Dendritic cell treated with granulocyte-macrophage colony-stimulating factor and Interleukin-4, amounts not matched to agents 40 ng/mL and 50 ng/mL, for 4 days (primary cell): ENCODE results near the gene ARHGAP18.

Experiments used
- H3K27ac Mint-ChIP-seq: one replicate; pipeline ENCODE4 v1.8.0; 2022; ENCODE audit warnings: mild to moderate bottlenecking, mixed read lengths
- H3K27me3 Mint-ChIP-seq: one replicate; pipeline ENCODE4 v1.8.0; 2022; ENCODE audit warnings: mild to moderate bottlenecking, mixed read lengths
- H3K36me3 Mint-ChIP-seq: one replicate; pipeline ENCODE4 v1.8.0; 2022; ENCODE audit warnings: low read depth, mixed read lengths
- H3K4me1 Mint-ChIP-seq: one replicate; pipeline ENCODE4 v1.8.0; 2022; ENCODE audit warnings: low read depth, mixed read lengths
- H3K4me3 Mint-ChIP-seq: one replicate; pipeline ENCODE4 v1.8.0; 2022; ENCODE audit warnings: mild to moderate bottlenecking, moderate library complexity, mixed read lengths
- H3K9me3 Mint-ChIP-seq: one replicate; pipeline ENCODE4 v1.8.0; 2022; ENCODE audit warnings: mixed read lengths
- intact Hi-C: fragments of 100-400 bp; cut with micrococcal nuclease; formaldehyde crosslinking; loops from one replicate; pipeline ENCODE4 v1.15.0; 2022

The ARHGAP18 gene

GRCh38 chr6:129633529-129633928 lies 76.4 kb downstream of the ARHGAP18 start:
- intact Hi-C loops: no loop called here
- H3K36me3 Mint-ChIP-seq: peaks cover 100% of the 10 kb centered on the region

GRCh38 chr6:129632172-129632613 lies 77.8 kb downstream of the ARHGAP18 start:
- peaks cover 100% of the 10 kb centered on the region for H3K36me3 Mint-ChIP-seq
- no peaks in the 10 kb centered on the region for H3K27me3 Mint-ChIP-seq
- intact Hi-C loops: no loop called here
- H3K4me3 Mint-ChIP-seq: no peak overlapping the region
- H3K4me1 Mint-ChIP-seq: peaks cover 43% of the 10 kb centered on the region
- no peaks in the 10 kb centered on the region for H3K9me3 Mint-ChIP-seq
- H3K27ac Mint-ChIP-seq: peak overlapping the region; percentile 51

More at GRCh38 chr6:129633529-129633928, 76.4 kb downstream of the ARHGAP18 start:
- no peaks in the 10 kb centered on the region for H3K27me3 Mint-ChIP-seq
- no peaks in the 10 kb centered on the region for H3K9me3 Mint-ChIP-seq
- H3K27ac Mint-ChIP-seq: no peak overlapping the region
- H3K4me3 Mint-ChIP-seq: no peak overlapping the region
- peaks cover 52% of the 10 kb centered on the region for H3K4me1 Mint-ChIP-seq

DNA sequence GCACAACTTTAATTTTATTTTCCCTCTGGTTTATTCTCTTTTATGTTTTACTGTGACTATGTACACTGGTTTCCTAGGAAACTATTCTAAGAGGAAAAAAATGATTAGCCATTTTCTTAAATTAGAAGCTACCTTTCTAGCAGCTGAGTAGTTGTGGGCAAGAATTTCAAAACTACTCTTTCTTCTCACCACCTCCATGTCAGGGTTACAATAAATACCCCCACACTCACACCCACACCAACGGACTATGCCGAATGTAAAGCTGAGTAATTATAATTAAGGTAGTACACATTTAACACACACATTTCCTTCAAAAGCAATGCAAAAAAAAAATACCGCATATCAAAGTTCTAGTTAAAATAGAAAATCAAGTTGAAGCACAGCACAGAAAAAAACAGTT lies 78.9 kb downstream of the ARHGAP18 start:
- Mint-ChIP-seq H3K27ac (no peak overlapping the region), H3K36me3 (peaks cover 95% of the 10 kb centered on the region), H3K4me3 (no peak overlapping the region)

GRCh38 chr6:129630596-129630995 lies 79.4 kb downstream of the ARHGAP18 start:
- Mint-ChIP-seq H3K4me3 (no peak overlapping the region), H3K27me3 (no peaks in the 10 kb centered on the region), H3K27ac (no peak overlapping the region), H3K36me3 (peaks cover 95% of the 10 kb centered on the region), H3K9me3 (no peaks in the 10 kb centered on the region), H3K4me1 (peaks cover 33% of the 10 kb centered on the region)
- intact Hi-C loops: no loop called here

More for the DNA sequence above, 78.9 kb downstream of the ARHGAP18 start:
- H3K4me1 Mint-ChIP-seq: peaks cover 36% of the 10 kb centered on the region
- H3K9me3 Mint-ChIP-seq: no peaks in the 10 kb centered on the region
- intact Hi-C loops: no loop called here
- H3K27me3 Mint-ChIP-seq: no peaks in the 10 kb centered on the region

- Mint-ChIP-seq H3K27ac (no peak overlapping the region), H3K27me3 (no peaks in the 10 kb centered on the region), H3K9me3 (no peaks in the 10 kb centered on the region), H3K36me3 (peaks cover 86% of the 10 kb centered on the region), H3K4me3 (no peak overlapping the region), H3K4me1 (peaks cover 26% of the 10 kb centered on the region)
- intact Hi-C loops: no loop called here
Observed at GRCh38 chr6:129628101-129628815, 81.7 kb downstream of the ARHGAP18 start.

- H3K9me3 Mint-ChIP-seq: no peaks in the 10 kb centered on the region
- no peak overlapping the region for H3K27ac Mint-ChIP-seq
- H3K4me3 Mint-ChIP-seq: no peak overlapping the region
- peaks cover 83% of the 10 kb centered on the region for H3K36me3 Mint-ChIP-seq
- H3K27me3 Mint-ChIP-seq: no peaks in the 10 kb centered on the region
- peaks cover 23% of the 10 kb centered on the region for H3K4me1 Mint-ChIP-seq
- intact Hi-C loops: no loop called here
Observed at GRCh38 chr6:129624488-129624887, 85.5 kb downstream of the ARHGAP18 start.

DNA sequence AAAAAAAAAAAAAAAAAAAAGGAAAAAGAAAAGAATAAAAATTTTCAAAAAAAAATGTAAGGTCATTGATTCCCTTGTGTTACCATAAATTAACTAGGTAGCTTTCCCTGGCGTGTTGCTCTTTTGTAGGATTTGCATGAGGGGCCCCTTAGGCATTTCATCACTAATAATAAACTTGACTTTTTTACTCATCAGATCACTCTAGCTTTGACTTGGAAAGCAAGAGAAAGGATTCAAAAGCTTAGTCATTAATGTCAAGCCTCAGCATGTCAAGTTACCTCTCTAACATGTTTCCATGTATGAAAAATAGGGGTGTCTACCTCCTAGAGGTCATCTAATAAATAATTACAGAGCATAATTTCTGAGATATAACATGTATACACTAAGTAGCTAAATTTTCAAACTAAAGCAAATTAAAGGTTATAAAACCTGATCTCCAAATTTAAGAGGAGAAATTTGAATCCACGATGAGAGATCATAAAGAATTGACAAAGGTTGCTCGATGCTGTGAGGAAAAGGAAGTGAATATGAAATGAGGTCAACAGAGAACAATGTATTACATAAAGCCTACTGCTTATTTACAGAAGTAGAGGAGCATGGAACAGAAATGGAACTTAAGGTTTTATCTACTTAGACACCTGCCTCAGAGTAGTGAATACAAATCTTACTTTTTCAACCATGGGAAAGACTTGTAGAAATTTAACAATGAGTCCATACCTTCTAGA lies 86.8 kb downstream of the ARHGAP18 start:
- Mint-ChIP-seq H3K4me1 (peaks cover 27% of the 10 kb centered on the region), H3K27me3 (no peaks in the 10 kb centered on the region), H3K4me3 (no peak overlapping the region), H3K9me3 (no peaks in the 10 kb centered on the region), H3K36me3 (peaks cover 83% of the 10 kb centered on the region), H3K27ac (no peak overlapping the region)
- intact Hi-C loops: no loop called here

- Mint-ChIP-seq H3K27ac (no peak overlapping the region), H3K27me3 (no peaks in the 10 kb centered on the region), H3K9me3 (no peaks in the 10 kb centered on the region), H3K4me1 (peaks cover 21% of the 10 kb centered on the region), H3K4me3 (no peak overlapping the region), H3K36me3 (peaks cover 83% of the 10 kb centered on the region)
- intact Hi-C loops: no loop called here
Observed at GRCh38 chr6:129621252-129621651, 88.7 kb downstream of the ARHGAP18 start.

DNA sequence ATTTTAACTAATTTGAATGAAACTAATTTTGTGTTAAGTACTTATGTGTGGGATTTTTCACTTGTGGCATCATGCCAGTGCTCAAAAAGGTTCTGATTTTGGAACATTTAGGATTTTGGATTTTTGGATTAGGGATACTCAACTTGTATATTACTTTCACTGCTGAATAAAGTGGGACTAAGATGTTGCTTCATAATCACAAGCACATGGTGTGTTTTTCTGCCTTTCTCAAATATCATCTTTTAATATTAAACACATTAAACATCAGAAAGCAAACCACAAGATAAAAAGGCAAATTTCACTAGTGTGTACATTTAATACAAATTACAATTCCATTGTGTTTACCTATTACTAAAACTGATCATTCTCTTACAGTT lies 89.8 kb downstream of the ARHGAP18 start:
- H3K4me3 Mint-ChIP-seq: no peak overlapping the region
- H3K27me3 Mint-ChIP-seq: no peaks in the 10 kb centered on the region
- intact Hi-C loops: no loop called here
- H3K36me3 Mint-ChIP-seq: peaks cover 83% of the 10 kb centered on the region
- H3K27ac Mint-ChIP-seq: no peak overlapping the region
- H3K9me3 Mint-ChIP-seq: no peaks in the 10 kb centered on the region
- peaks cover 18% of the 10 kb centered on the region for H3K4me1 Mint-ChIP-seq

DNA sequence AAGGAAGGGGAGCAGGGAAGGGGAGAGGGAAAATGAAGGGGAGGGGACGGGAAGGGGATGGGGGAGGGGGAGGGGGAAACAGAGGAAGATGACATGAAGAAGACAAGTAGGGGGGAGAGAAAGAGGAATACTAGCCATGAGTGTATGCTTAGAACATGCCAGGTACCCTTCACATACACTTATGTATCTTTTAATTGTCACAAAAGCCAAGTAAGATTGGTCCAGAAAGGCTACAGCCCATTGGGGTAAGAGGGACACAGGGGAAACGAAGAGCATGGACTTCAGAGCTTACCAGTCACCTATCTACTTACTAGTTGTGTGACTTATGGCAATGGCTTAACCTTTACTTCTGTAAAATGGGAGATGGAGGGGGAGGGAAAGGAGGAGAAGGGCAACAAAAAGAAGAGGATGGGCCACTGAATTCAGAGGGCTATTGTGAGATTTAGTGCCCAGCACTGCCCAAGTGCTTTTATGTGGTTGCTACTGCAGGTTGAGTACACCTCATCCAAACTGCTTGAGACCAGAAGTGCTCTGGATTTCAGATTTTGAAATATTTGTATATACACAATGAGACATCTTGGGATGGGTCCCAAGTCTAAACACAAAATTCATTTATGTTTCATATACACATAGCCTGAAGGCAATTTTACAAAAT lies 90.3 kb downstream of the ARHGAP18 start:
- peaks cover 88% of the 10 kb centered on the region for H3K36me3 Mint-ChIP-seq
- H3K27me3 Mint-ChIP-seq: no peaks in the 10 kb centered on the region
- H3K4me1 Mint-ChIP-seq: peaks cover 18% of the 10 kb centered on the region
- intact Hi-C loops: no loop called here
- no peak overlapping the region for H3K4me3 Mint-ChIP-seq
- H3K9me3 Mint-ChIP-seq: no peaks in the 10 kb centered on the region
- peak overlapping the region; percentile 15 for H3K27ac Mint-ChIP-seq

DNA sequence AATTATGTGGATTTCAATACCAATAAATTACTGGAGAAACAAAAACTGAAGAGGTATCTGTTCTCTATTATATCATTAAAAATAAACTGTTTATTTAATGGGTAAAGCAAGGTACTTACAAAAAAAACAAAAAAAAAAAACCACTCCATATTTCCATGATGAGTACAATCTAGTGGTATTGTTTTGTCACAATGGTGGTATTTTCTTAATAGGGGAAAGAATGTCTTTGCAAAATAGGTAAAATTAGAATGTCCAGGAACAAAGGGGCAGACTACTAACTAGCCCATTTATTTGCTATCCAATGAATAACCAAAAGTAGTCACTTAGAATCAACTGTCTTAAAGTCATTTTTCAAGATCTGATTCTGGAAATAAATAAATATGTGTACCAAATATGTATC lies 92.0 kb downstream of the ARHGAP18 start:
- Mint-ChIP-seq H3K36me3 (peaks cover 76% of the 10 kb centered on the region), H3K4me1 (peaks cover 4% of the 10 kb centered on the region), H3K27ac (no peak overlapping the region), H3K27me3 (no peaks in the 10 kb centered on the region), H3K9me3 (no peaks in the 10 kb centered on the region), H3K4me3 (no peak overlapping the region)
- intact Hi-C loops: no loop called here

DNA sequence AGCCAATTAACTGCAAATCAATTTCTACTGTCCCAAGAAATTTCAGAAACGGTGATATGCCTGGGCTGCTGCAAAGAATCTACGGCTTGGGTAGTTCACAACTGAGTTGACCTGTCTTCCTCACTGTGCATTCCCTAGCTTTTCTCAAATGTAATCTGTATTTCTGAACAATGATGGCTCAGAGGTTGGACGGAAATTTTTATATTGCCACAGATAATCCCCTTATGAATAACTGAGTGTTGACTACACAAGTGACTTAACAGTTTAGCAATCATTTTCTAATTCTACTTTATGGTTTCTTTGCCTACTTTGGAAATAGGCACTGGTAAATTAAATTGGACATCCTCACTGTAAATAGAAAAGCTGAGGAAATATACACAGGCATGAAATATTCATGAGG lies 94.5 kb downstream of the ARHGAP18 start:
- Mint-ChIP-seq H3K4me1 (peaks cover 4% of the 10 kb centered on the region), H3K9me3 (no peaks in the 10 kb centered on the region), H3K4me3 (no peak overlapping the region), H3K27me3 (no peaks in the 10 kb centered on the region), H3K27ac (no peak overlapping the region), H3K36me3 (peaks cover 77% of the 10 kb centered on the region)
- intact Hi-C loops: no loop called here

GRCh38 chr6:129615020-129615419 lies 95.0 kb downstream of the ARHGAP18 start:
- no peak overlapping the region for H3K27ac Mint-ChIP-seq
- H3K36me3 Mint-ChIP-seq: peaks cover 78% of the 10 kb centered on the region

DNA sequence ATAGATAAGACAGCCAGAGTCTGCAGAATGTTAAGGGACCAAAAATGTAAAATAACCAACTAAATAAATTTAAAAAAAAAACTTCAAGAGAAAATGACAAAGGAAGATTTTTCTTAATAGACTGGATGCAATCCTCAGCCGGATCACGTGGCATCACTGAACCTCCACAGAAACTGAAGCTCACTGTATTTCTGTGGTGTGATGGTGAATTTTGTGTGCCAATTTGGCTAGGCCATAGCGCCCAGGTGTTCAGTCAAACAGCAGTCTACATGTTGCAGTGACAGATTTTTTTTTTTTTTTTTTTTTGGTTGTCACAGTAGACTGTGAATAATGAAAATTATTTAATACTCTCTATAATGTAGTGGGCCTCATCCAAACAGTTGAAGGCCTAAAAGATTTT lies 95.5 kb downstream of the ARHGAP18 start:
- intact Hi-C loops: no loop called here
- Mint-ChIP-seq H3K27me3 (no peaks in the 10 kb centered on the region), H3K36me3 (peaks cover 78% of the 10 kb centered on the region), H3K9me3 (no peaks in the 10 kb centered on the region), H3K4me1 (peaks cover 10% of the 10 kb centered on the region), H3K27ac (no peak overlapping the region), H3K4me3 (no peak overlapping the region)

More at GRCh38 chr6:129615020-129615419, 95.0 kb downstream of the ARHGAP18 start:
- Mint-ChIP-seq H3K9me3 (no peaks in the 10 kb centered on the region), H3K4me1 (peaks cover 9% of the 10 kb centered on the region), H3K4me3 (no peak overlapping the region), H3K27me3 (no peaks in the 10 kb centered on the region)
- intact Hi-C loops: no loop called here
